Heart left ventricle (tissue), 13 donors: ENCODE measurements around the gene TH.
A peak's percentile ranks its signal among the peaks of the same experiment; 100 is the strongest.

Source experiments
- CTCF ChIP-seq, 12 donors: fragments of 200-600 bp; sonication (generic) in 4 of 12; IDR thresholded peaks; one replicate each; pipeline versions ENCODE4 v1.5.0 to v1.8.0; 2018 to 2022; ENCODE audit warnings: antibody characterized with exemption in 12 of 12, mild to moderate bottlenecking in 5 of 12
- POLR2A ChIP-seq, 2 donors: fragments of 450-650 bp; IDR thresholded peaks; one replicate each; pipeline ENCODE4 v1.6.1; 2017; ENCODE audit warnings: antibody characterized with exemption in 2 of 2, mild to moderate bottlenecking in 2 of 2, moderate library complexity in 2 of 2
- donor health status: ischemic (EF 13 %, LVEDD 7.1; RV severe dilation, severe dysfunction).
- donor health status: DM: no; HTN: yes; CAD: no.
- donor health status: DM: no; HTN: no; CAD: no.
- donor health status: ischemic (EF 25% LVEDD 6.9; RV normal size, moderate dysfunction).
- donor health status: ischemic (EF 25% LVEDD 5.7; RV mildly dilated, moderate dysfunction).
- donor health status: ischemic (EF 35%, LVEDD 5.7; RV mildly dilated, moderate dysfunction).
- donor health status: nonischemic (EF 11% LVEDD 7.7; RV severe dilation, severe dysfunction).
- donor health status: DM: yes; HTN: yes; CAD: no.
- donor health status: PGD.
- donor health status: ischemic (EF 29% LVEDD 5.4; RV normal size, mild dysfunction).
- donor health status: nonischemic (EF 23%, LVEDD 6.1; RV moderate dilation, normal function).

- no peak for TF ChIP-seq CTCF (IDR thresholded peaks at IDR 0.05)
- peak in 1 of 2 donors; percentile 65 for TF ChIP-seq POLR2A (IDR thresholded peaks at IDR 0.05)
These were observed 34.2 kb downstream of the TH start for GRCh38 chr11:2137202-2138067.
